GM21717 (cell line): ENCODE results near the gene COX7A2L.
"Not testable (repeated sequence)": the region's sequence is repeated elsewhere in the genome, so short reads cannot be mapped to it uniquely, and the experiment has no call there.

Source experiments
- ATAC-seq: cut with Tn5 transposase; IDR thresholded peaks from one replicate; pipeline ENCODE4 v1.9.1; 2021; ENCODE audit warnings: mild to moderate bottlenecking, moderate library complexity; ENCODE audit not compliant: unreplicated experiment

Gene COX7A2L

DNA sequence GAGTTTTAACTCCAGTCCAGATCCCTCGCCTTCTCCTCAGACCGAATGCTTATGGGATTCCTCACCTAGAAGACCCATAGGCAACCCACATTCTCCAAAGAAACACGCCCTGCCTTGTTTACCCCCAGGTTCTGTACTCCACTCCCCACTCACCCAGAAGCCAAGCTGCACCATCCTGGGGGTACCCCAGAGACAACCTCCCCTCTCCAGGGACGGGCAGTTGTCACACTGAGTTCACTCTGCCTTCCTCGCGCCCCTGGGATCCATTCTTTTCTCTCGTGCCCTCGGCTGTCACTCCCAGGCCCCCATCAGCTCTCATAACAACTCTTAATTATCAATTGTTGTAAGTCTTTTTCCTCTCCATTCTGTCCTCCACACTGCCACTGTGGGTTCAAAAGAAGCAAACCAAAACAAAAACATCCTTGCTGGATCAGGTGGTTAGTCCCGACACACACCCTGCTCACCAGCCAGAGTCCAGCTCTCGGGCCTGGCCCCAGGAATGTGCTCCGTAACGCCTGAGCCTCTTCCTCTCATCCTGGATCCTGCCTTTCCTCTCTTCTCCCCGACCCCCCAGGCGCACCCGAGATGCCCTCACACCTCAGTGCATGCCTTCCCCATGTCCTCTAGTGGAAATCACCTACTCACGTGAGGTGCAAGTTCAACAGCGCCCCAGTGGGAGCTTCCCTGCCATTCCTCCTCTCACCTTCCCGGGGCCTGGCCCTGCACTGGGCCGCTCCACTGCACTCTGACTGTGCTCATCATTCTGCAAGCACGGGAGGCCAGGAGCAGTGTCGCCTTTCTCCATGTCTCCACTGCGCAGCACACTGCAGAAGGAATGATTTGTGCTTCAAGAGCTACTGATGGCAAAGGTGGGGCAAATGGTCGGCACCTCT, 20.7 kb downstream of the COX7A2L start:
- ATAC-seq: no peak

DNA sequence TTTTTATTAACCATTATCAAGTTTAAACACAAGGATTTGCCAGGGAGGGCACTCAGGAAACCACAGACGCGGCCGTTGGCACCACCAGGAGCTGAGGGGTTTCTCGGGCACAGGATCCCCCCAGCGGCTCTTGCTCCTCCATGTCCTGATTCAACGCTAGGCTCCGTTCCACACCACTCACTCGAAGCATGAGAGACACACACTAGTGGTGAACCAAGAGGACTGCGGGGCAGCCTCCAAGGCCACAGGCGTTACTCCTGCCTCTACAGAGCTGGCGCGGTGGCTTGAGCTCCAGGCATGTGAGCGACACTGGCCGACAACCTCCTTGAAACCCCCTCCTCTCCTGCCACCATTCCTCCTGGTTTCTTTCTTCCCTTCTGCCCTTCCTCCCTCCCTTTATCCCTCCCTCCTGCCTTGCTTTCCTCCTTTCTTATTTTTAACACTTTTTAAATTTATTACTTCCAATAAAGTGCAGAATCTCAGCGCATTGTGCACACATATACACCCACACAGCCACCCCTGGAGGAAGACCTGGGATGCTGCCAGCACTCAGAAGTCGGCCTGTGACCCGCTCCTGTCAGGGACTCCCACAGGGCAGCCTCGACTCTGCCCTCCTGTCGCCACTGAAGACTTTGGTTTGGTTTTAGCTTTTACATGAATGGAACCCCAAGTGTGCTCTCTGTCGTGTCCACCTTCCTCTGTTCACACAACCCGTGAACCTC, 21.7 kb downstream of the COX7A2L start:
- no peak for ATAC-seq

DNA sequence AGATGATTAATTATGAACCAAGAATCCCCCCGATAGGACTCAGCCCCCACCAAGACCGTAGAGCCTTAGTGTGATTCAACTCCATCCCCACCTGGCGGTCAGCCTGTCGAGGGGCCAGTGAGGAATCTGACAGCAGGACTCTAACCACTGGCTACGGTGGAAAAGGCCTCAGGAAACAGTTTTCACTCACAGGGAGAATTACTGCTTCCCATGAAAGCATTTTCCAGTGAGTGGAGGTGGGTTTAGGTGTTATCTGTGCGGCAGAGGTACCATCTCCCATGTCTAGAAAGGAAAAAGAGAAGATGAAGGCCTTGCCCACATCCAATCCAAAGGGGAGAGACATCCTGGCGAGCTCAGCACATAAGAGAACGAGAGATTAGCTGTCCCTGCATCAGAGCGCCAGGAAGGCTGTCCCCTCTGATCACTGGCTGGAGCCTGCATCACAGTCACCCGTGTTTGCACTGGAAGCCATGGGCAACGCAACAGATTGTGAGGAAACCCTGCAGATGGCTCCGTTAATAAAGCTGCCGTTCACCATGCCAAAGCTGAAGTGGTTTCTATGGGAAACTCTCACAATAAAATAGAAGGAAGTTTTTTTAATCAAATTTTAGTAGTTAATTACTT, 22.3 kb downstream of the COX7A2L start:
- no peak for ATAC-seq

- ATAC-seq: no peak
These were observed 23.0 kb downstream of the COX7A2L start for GRCh38 chr2:42337846-42338566.

- ATAC-seq: no peak
These were observed 23.6 kb downstream of the COX7A2L start for GRCh38 chr2:42337356-42337820.

- ATAC-seq: no peak
These were observed 24.6 kb downstream of the COX7A2L start for GRCh38 chr2:42336361-42336965.

DNA sequence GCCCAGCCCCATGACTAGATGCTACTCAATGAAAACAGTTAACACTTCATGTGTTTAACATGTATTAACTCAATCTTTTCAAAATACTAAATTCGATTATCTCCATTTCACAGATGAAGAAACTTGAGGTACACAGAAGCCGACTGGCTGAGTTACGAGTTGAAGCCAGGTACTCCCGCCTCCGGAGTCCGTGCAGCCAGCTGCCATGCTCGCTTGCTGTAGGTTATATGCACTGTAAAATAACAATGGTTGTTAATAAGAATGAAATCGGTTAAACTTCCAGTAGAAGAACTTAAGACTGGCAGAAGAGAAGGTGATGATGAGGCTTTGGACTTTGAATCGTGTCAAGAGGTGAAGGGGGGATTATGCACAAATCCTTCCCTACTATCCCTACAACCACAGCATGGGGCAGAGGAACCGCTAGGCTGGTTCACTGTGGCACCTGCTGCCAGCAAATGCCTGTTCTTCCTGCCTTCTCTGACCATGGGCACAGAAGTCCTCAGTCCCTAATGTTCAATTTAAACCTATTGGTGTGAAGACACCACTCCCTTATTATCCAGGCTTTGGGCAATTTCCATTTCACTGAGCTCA, 25.4 kb downstream of the COX7A2L start:
- no peak for ATAC-seq

DNA sequence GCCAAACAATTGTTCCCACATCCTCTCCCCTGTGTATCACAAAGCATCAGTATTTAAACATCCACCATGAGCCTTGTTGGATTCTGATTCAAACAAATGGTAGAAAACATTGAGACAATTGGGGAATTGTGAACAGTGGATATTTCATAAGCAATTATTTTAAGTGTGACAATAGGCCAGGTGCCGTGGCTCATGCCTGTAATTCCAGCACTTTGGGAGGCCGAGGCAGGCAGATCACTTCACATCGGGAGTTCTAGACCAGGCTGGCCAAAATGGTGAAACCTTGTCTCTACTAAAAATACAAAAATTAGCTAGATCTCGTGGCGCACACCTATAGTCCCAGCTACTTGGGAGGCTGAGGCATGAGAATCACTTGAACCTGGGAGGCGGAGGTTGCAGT, 26.2 kb downstream of the COX7A2L start:
- ATAC-seq: not testable (repeated sequence)

DNA sequence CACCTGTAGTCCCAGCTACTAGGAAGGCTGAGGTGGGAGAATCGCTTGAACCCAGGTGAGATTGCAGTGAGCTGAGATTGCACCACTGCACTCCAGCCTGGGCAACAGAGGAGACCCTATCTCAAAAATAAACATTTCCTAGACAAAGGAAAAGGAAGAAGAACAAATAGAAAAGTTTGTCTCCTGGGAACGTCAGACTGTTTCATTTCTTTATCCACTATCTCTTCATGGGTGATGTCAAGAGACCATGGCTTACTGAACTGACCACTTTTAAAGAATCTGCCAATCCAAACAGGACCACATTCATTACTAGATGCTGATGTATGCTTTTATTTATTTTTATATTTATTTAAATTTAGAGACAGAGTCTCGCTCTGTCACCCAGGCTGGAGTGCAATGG, 26.8 kb downstream of the COX7A2L start:
- ATAC-seq: no peak

DNA sequence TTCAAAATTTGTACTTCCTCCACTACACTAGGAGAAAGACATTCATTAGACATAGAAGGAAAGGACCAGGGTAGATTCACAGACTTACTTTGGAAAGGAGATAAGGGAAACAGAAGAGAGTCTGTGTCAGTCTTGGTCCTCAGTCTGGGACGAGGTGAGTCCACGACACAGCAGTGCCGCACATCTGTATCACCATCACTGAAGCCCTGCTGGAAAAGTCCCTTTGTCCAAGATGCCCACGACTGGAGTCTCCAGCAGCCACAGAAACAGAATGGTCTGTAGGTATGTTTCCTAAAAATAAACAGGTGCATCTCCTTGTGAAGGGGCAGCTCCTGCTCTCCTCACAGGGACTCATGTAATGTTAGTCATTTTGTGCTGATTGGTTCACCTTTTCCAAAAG, 27.4 kb downstream of the COX7A2L start:
- no peak for ATAC-seq

- no peak for ATAC-seq
These were observed 28.4 kb downstream of the COX7A2L start for GRCh38 chr2:42332575-42332974.

DNA sequence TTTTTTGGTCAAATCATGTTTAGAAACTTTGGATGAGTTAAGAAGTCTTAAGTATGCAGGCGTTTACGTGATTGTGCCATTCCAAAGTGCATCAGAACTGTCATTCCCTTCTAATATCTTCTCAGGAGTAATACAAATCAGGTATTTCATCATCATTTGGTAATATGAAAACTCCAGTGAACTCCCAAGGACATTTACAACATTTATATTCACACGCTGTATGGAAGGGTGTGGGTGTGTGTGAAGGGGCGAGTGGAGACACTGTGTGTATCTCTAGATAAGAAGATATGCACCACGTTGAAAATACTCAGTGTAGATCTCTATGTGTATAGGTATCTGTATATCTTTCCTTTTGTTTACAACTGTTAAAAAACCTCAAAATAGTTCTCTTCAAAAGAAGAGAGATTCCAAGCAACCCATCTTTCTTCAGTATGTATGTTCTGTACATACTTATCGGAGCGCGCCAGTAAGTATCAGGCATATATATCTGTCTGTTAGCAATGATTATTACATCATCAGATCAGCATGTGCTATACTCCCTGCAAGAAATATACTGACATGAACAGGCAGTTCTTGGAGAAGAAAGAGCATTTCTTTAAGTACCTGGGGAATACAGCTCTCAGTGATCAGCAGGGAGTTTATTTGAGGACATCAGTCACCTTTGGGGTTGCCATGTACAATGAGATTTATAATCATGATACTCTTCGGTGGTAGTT, 29.3 kb downstream of the COX7A2L start:
- ATAC-seq: no peak

- no peak for ATAC-seq
These were observed 31.3 kb downstream of the COX7A2L start for GRCh38 chr2:42329736-42330135.

GRCh38 chr2:42328923-42329322, 32.1 kb downstream of the COX7A2L start:
- no peak for ATAC-seq

DNA sequence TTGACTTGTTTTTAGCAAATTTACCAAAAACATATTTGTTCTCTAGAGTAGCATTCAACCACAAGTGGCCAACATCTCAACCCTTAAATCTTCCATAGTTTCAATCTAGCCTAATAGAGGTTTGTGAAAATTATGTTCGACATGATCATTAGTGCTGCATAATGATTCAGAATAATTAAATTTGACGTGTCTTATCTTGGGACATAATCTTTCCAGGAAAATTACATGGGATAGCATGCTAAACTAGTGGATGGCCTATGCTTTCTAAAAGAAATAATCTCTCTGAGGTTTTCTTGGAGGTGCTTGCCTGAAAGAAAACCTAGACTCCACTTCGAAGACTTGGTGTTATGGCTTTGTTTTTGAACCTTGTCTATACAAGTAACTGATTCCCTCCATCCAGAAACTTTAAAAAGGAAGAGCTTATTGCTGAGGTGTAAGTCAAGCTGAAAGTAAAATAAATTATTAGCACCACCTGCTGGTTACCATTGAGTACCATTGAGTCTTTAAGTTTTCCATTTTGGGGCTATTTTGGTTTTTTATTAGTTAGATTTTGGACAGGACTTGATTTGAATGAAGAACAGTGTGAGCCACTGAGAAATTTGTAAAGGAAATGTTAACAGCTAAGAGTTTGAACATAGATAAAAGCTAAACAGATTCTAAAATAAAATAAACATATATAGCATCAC, 32.7 kb downstream of the COX7A2L start:
- no peak for ATAC-seq

GRCh38 chr2:42327125-42327524, 33.9 kb downstream of the COX7A2L start:
- no peak for ATAC-seq

GRCh38 chr2:42325609-42326008, 35.4 kb downstream of the COX7A2L start:
- ATAC-seq: no peak

- no peak for ATAC-seq
These were observed 36.1 kb downstream of the COX7A2L start for GRCh38 chr2:42324949-42325348.

GRCh38 chr2:42324244-42324643, 36.8 kb downstream of the COX7A2L start:
- no peak for ATAC-seq
